HG03571 (cell line): Measurements from ENCODE around the gene TSGA10IP.

ENCODE experiments used
- ATAC-seq: cut with Tn5 transposase; IDR thresholded peaks from one replicate; pipeline ENCODE4 v1.9.1; 2021; ENCODE audit not compliant: unreplicated experiment

TSGA10IP gene

GRCh38 chr11:65945430-65945911 lies at the start of gene TSGA10IP:
Gene TSGA10IP, plus strand, starts transcription at chr11:65945480. Its CDS starts 196 bp downstream, at chr11:65945676.
- ATAC-seq = no peak

- ATAC-seq = no peak
Observed at GRCh38 chr11:65895482-65895981, 49.7 kb upstream of the TSGA10IP start.

- no peak for ATAC-seq
Observed at GRCh38 chr11:65896034-65896999, 49.0 kb upstream of the TSGA10IP start.

GRCh38 chr11:65897020-65897471 lies 48.2 kb upstream of the TSGA10IP start:
- no peak for ATAC-seq

GRCh38 chr11:65898656-65899355 lies 46.5 kb upstream of the TSGA10IP start:
- no peak for ATAC-seq

- ATAC-seq = no peak
Observed at GRCh38 chr11:65899356-65900124, 45.7 kb upstream of the TSGA10IP start.

GRCh38 chr11:65900125-65900898 lies 45.0 kb upstream of the TSGA10IP start, which contains the start of gene FOSL1:
Gene FOSL1, minus strand, starts transcription at chr11:65900388. Its CDS starts 49 bp downstream, at chr11:65900339.
- ATAC-seq = peak; percentile 75

- ATAC-seq = no peak
Observed at GRCh38 chr11:65900899-65901180, 44.4 kb upstream of the TSGA10IP start.

- ATAC-seq = no peak
Observed at GRCh38 chr11:65903068-65903481, 42.2 kb upstream of the TSGA10IP start.

GRCh38 chr11:65903715-65904114 lies 41.6 kb upstream of the TSGA10IP start:
- ATAC-seq = no peak

GRCh38 chr11:65906602-65907001 lies 38.7 kb upstream of the TSGA10IP start:
- no peak for ATAC-seq

GRCh38 chr11:65907878-65908277 lies 37.4 kb upstream of the TSGA10IP start:
- ATAC-seq = no peak

GRCh38 chr11:65911682-65912568 lies 33.4 kb upstream of the TSGA10IP start:
- ATAC-seq = no peak

- ATAC-seq = no peak
Observed at GRCh38 chr11:65912845-65913244, 32.4 kb upstream of the TSGA10IP start.

GRCh38 chr11:65915101-65915820 lies 30.0 kb upstream of the TSGA10IP start:
- no peak for ATAC-seq

- ATAC-seq = no peak
Observed at GRCh38 chr11:65915821-65916251, 29.4 kb upstream of the TSGA10IP start.

- no peak for ATAC-seq
Observed at GRCh38 chr11:65916391-65916790, 28.9 kb upstream of the TSGA10IP start.

GRCh38 chr11:65917077-65917433 lies 28.2 kb upstream of the TSGA10IP start:
- ATAC-seq = no peak
